ENCODE results near the gene ATXN2L. TPM values are rescaled to one million over a fixed set of nuclear protein-coding genes. Genes with fewer than 3 reads are reported as not detected.

Gene ATXN2L
- total RNA-seq, 2 experiments from 2014 or later, result 109 to 451 TPM

- Histone ChIP-seq H2AFZ (ENCODE audit: low read length) (no peak overlapping the region), H3K9me3 (ENCODE audit: low read length) (no peaks in the 10 kb centered on the region), H3K27ac (ENCODE audit: low read depth, low read length, poor library complexity, severe bottlenecking) (no peak overlapping the region), H4K20me1 (ENCODE audit: insufficient read depth, low read length) (peaks cover 10% of the 10 kb centered on the region), H3K36me3 (ENCODE audit: insufficient read depth, low read length) (peaks cover 72% of the 10 kb centered on the region), H3K79me2 (ENCODE audit: insufficient read depth, low read depth, low read length) (peaks cover 31% of the 10 kb centered on the region), H3K4me1 (ENCODE audit: insufficient read depth, low read length, poor library complexity, severe bottlenecking) (peaks cover 17% of the 10 kb centered on the region), H3K4me2 (ENCODE audit: low read length) (no peak overlapping the region), H3K4me3 (ENCODE audit: low read depth, low read length, poor library complexity, severe bottlenecking) (no peak overlapping the region), H3K9me2 (ENCODE audit: insufficient read depth, low read length) (no peaks in the 10 kb centered on the region)
- TF ChIP-seq CTCF (conservative IDR thresholded peaks at IDR 0.05; ENCODE audit: low read length), result no peak
- no peak for TF ChIP-seq EZH2phosphoT487 (IDR thresholded peaks at IDR 0.05; ENCODE audit: borderline replicate concordance, low read depth, low read length)
- intact Hi-C loops (cut with micrococcal nuclease; ENCODE audit: unreplicated experiment), result no loop called here
- DNase-seq (ENCODE audit: low spot score), result no peak
- POLR2A ChIA-PET, result interaction anchor here (0.9 to 1.2 kb wide), 3 partner anchors 15 to 222 kb away, joined by 3 to 5 read pairs (median 4); no protein-coding TSS in a partner anchor
- CTCF ChIA-PET (ENCODE audit: unreplicated experiment), result no interaction called here
- no TSS peak for BruUV-seq (replicated peaks)
These were observed 19.9 kb downstream of the ATXN2L start for GRCh38 chr16:28842696-28843095.

- intact Hi-C loops (cut with micrococcal nuclease; ENCODE audit: unreplicated experiment), result no loop called here
- Histone ChIP-seq H2AFZ (ENCODE audit: low read length) (no peak overlapping the region), H3K79me2 (ENCODE audit: insufficient read depth, low read depth, low read length) (peaks cover 31% of the 10 kb centered on the region), H3K9me2 (ENCODE audit: insufficient read depth, low read length) (no peaks in the 10 kb centered on the region), H3K4me2 (ENCODE audit: low read length) (no peak overlapping the region), H3K4me1 (ENCODE audit: insufficient read depth, low read length, poor library complexity, severe bottlenecking) (peaks cover 17% of the 10 kb centered on the region), H3K9me3 (ENCODE audit: low read length) (no peaks in the 10 kb centered on the region), H3K36me3 (ENCODE audit: insufficient read depth, low read length) (peaks cover 62% of the 10 kb centered on the region), H4K20me1 (ENCODE audit: insufficient read depth, low read length) (peaks cover 10% of the 10 kb centered on the region), H3K4me3 (ENCODE audit: low read depth, low read length, poor library complexity, severe bottlenecking) (no peak overlapping the region), H3K27ac (ENCODE audit: low read depth, low read length, poor library complexity, severe bottlenecking) (no peak overlapping the region)
- ChIA-PET CTCF (ENCODE audit: unreplicated experiment) (no interaction called here), POLR2A (interaction anchor here (1.7 kb wide), 1 partner anchor 21 kb away, joined by 4 read pairs; the partner anchor contains the start of gene ATXN2L)
- DNase-seq (ENCODE audit: low spot score), result no peak
- BruUV-seq (replicated peaks), result no TSS peak
- TF ChIP-seq EZH2phosphoT487 (IDR thresholded peaks at IDR 0.05; ENCODE audit: borderline replicate concordance, low read depth, low read length), result no peak
- no peak for TF ChIP-seq CTCF (conservative IDR thresholded peaks at IDR 0.05; ENCODE audit: low read length)
These were observed 21.0 kb downstream of the ATXN2L start for GRCh38 chr16:28843766-28844165.

GRCh38 chr16:28844226-28844885 lies 21.6 kb downstream of the ATXN2L start:
- no peak for DNase-seq (ENCODE audit: low spot score)
- Histone ChIP-seq H3K9me2 (ENCODE audit: insufficient read depth, low read length) (no peaks in the 10 kb centered on the region), H3K9me3 (ENCODE audit: low read length) (no peaks in the 10 kb centered on the region), H3K4me2 (ENCODE audit: low read length) (peak overlapping the region; percentile 93), H2AFZ (ENCODE audit: low read length) (no peak overlapping the region), H3K79me2 (ENCODE audit: insufficient read depth, low read depth, low read length) (peaks cover 31% of the 10 kb centered on the region), H3K36me3 (ENCODE audit: insufficient read depth, low read length) (peaks cover 56% of the 10 kb centered on the region), H3K4me3 (ENCODE audit: low read depth, low read length, poor library complexity, severe bottlenecking) (peak overlapping the region; percentile 95), H3K4me1 (ENCODE audit: insufficient read depth, low read length, poor library complexity, severe bottlenecking) (peaks cover 17% of the 10 kb centered on the region), H4K20me1 (ENCODE audit: insufficient read depth, low read length) (peaks cover 10% of the 10 kb centered on the region), H3K27ac (ENCODE audit: low read depth, low read length, poor library complexity, severe bottlenecking) (no peak overlapping the region)
- intact Hi-C loops (cut with micrococcal nuclease; ENCODE audit: unreplicated experiment), result no loop called here
- TF ChIP-seq CTCF (conservative IDR thresholded peaks at IDR 0.05; ENCODE audit: low read length), result no peak
- no peak for TF ChIP-seq EZH2phosphoT487 (IDR thresholded peaks at IDR 0.05; ENCODE audit: borderline replicate concordance, low read depth, low read length)
- POLR2A ChIA-PET, result interaction anchor here (0.9 to 1.7 kb wide), 3 partner anchors 18 to 100 kb away, joined by 3 to 4 read pairs (median 4); partner anchors contain the start of gene ATXN2L
- BruUV-seq (replicated peaks), result TSS peak; percentile 79
- CTCF ChIA-PET (ENCODE audit: unreplicated experiment), result interaction anchor here (1.3 kb wide), 1 partner anchor 18 kb away, joined by 3 read pairs; no protein-coding TSS in a partner anchor
